HG02798 (cell line): Measurements from ENCODE around the gene GPR34.

ENCODE experiments used
- ATAC-seq: cut with Tn5 transposase; IDR thresholded peaks from one replicate; pipeline ENCODE4 v1.9.1; 2021; ENCODE audit warnings: mild to moderate bottlenecking; ENCODE audit not compliant: unreplicated experiment, poor library complexity

GPR34 gene

DNA sequence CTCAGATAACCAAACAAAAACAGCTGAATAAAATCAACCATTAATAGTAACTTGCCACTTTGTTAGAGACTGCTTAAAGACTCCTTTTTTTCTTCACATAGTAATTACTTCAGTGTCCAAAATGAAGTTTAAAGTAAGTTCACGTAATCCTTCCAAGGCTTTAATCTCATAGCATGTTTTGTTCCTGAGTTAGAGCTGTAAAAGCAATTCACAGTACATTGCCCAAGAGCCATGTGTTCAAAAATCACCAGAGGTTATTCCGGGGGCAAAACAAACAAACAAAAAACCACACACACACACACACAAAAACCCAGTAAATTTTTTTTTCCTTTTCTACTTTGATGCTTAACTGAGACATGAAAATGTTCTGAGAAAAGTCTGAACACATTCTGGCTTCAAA is 41.3 kb downstream of the GPR34 start:
- no peak for ATAC-seq

GRCh38 chrX:41732260-41732659 is 43.5 kb downstream of the GPR34 start:
- ATAC-seq, result no peak

DNA sequence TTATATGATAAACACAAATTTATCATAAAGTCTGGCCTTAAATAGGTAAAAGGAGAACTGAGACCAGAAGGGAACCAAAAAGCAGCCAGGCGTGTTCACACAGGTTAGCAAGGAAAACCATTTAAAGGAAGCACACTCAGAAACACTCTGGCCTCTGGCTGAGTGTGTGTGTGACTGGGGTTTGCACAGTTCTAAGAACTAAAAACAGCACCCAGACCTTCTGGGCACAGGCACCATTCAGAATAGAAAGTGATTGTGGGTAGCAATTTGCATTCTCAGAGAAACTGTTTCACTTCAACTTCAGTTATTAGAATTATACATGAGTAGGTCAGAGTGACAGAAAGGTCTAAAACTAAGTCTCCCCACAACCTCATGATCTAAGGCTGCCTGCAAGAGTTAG is 45.2 kb downstream of the GPR34 start:
- ATAC-seq, result peak; percentile 98

DNA sequence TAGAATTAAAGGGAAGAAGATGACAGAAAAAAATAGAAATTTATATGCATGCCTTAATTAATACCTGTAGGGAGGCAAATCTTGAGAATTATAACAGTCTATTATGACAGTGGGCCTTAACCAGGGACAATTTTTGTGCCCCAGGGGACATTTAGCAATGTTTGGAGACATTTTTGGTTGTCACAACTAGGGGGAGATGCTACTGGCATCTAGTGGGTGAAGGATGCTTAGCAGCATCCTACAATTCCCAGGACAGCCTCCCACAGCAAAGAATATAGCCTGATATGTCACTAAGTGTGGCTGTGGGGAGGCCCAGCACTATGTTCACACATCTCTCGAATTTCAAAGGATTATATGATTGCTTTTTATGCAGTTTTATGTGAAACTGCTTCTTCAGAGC is 45.8 kb downstream of the GPR34 start:
- no peak for ATAC-seq

- no peak for ATAC-seq
Measured at GRCh38 chrX:41737065-41737464, 48.3 kb downstream of the GPR34 start.

- ATAC-seq, result no peak
Measured at GRCh38 chrX:41739871-41740270, 51.1 kb downstream of the GPR34 start.
